Panc1 (cell line): Measurements from ENCODE around the gene BTBD9. TPM values are rescaled to one million over a fixed set of nuclear protein-coding genes. Genes with fewer than 3 reads are reported as not detected.

ENCODE experiments used
- ATAC-seq: fragments of 200-7000 bp; cut with Tn5 transposase; 2 replicates; pipeline ENCODE4 v1.9.1; 2020; ENCODE audit warnings: mild to moderate bottlenecking, moderate library complexity
- BruUV-seq: library from RNA; stranded (reverse); fragments of 400-500 nt; replicated peaks from 2 replicates; lab custom pipeline; 2021; lab: Mats Ljungman, UMichigan
- CTCF ChIA-PET: fragments of 300-600 bp; sonication (Branson Sonifier 250); formaldehyde crosslinking; loops from one replicate; lab custom pipeline; 2022; ENCODE audit warnings: antibody characterized with exemption; lab: Charles Lee
- POLR2A ChIA-PET: fragments of 300-600 bp; sonication (Branson Sonifier 250); formaldehyde crosslinking; loops from one replicate; lab custom pipeline; 2022; ENCODE audit warnings: antibody characterized with exemption; lab: Charles Lee
- DNase-seq: peaks from one replicate; pipeline ENCODE4 v3.0.0-alpha.2; 2010; ENCODE audit warnings: low read depth, low spot score
- H3K27ac ChIP-seq: 2 replicates; pipeline ENCODE4 v1.5.1; 2011; ENCODE audit warnings: mild to moderate bottlenecking, low read length, inconsistent platforms
- H3K27me3 ChIP-seq: fragments of 200-500 bp; sonication (Bioruptor generic); 2 replicates; pipeline ENCODE4 v1.6.0; 2014; ENCODE audit warnings: low read length, inconsistent platforms; ENCODE audit not compliant: control insufficient read depth, insufficient read depth
- H3K36me3 ChIP-seq: fragments of 200-500 bp; sonication (Bioruptor generic); 2 replicates; pipeline ENCODE4 v1.5.1; 2014; ENCODE audit warnings: inconsistent platforms, mild to moderate bottlenecking, low read length, moderate library complexity; ENCODE audit not compliant: control insufficient read depth, insufficient read depth
- H3K4me1 ChIP-seq: 2 replicates; pipeline ENCODE4 v1.5.1; 2011; ENCODE audit warnings: inconsistent platforms, mild to moderate bottlenecking, low read length, moderate library complexity; ENCODE audit not compliant: control insufficient read depth, insufficient read depth
- H3K4me3 ChIP-seq, 2 experiments: 2 replicates each; pipeline ENCODE4 v1.5.1; 2011 to 2012; ENCODE audit warnings: low read depth in 2 of 2, low read length in 2 of 2, mild to moderate bottlenecking in 2 of 2, inconsistent platforms in 1 of 2, moderate library complexity in 1 of 2
- H3K9me3 ChIP-seq: fragments of 200-500 bp; sonication (Bioruptor generic); 2 replicates; pipeline ENCODE4 v1.5.1; 2014; ENCODE audit warnings: low read depth, mild to moderate bottlenecking, inconsistent platforms, low read length, moderate library complexity; ENCODE audit not compliant: control insufficient read depth, insufficient read depth
- POLR2AphosphoS5 ChIP-seq: IDR thresholded peaks from 2 replicates; pipeline ENCODE4 v1.6.1; 2012; ENCODE audit warnings: mild to moderate bottlenecking, low read depth, low read length, moderate library complexity
- SIN3A ChIP-seq: IDR thresholded peaks from 2 replicates; pipeline ENCODE4 v1.6.1; 2012; ENCODE audit warnings: low read depth, mild to moderate bottlenecking, low read length, moderate library complexity, borderline replicate concordance; ENCODE audit not compliant: insufficient read depth
- TCF7L2 ChIP-seq: IDR thresholded peaks from 2 replicates; pipeline ENCODE4 v1.6.1; 2011; ENCODE audit warnings: mild to moderate bottlenecking, low read depth, low read length, inconsistent platforms
- in situ Hi-C: cut with HindIII; loops from 2 replicates; pipeline ENCODE4 v1.10.0; 2016; ENCODE audit warnings: low sequenced_read_pairs, low pct_unique_long_range_greater_than_20kb
- intact Hi-C: fragments of 100-400 bp; cut with micrococcal nuclease; formaldehyde crosslinking; loops from one replicate; pipeline ENCODE4 v1.10.0; 2022; ENCODE audit not compliant: unreplicated experiment
- total RNA-seq: library from RNA; stranded (reverse); gene quantifications from one replicate; pipeline ENCODE4 v1.2.1, GENCODE V29; 2021; ENCODE audit not compliant: unreplicated experiment
- TF ChIP-seq, protein P1 (sequence below): fragments of 450-650 bp; IDR thresholded peaks from 2 replicates; pipeline ENCODE4 v1.5.1; 2017; ENCODE audit warnings: mild to moderate bottlenecking
- TF ChIP-seq, protein P2 (sequence below), 2 experiments: IDR thresholded peaks; 2 replicates each; pipeline ENCODE4 v1.6.1; 2011 to 2012; ENCODE audit warnings: low read depth in 2 of 2, control low read depth in 1 of 2, low read length in 1 of 2, mild to moderate bottlenecking in 1 of 2, moderate library complexity in 1 of 2; ENCODE audit not compliant: insufficient read depth in 1 of 2

Gene BTBD9
- total RNA-seq, 1 experiment from 2014 or later: 12.8 TPM

DNA sequence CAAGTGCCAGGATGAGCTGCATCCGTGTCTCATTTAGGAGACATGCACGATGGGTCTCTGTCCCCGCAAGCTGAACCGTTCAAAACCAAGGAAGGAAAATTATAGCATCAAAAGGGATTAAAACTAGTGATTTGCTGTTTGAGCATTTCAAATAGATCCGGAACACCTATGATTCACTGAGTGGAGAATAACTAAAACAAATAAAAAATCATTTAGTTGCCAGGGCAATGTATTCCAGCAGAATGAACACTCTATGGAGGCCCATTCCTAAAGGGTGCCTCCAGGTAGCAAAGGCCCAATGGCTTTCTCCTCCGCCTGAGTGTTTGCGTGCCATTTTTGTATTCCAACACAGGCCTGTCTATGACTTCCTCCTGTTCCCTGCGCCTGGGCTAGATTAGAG lies 465.4 kb downstream of the BTBD9 start:
- TF ChIP-seq TCF7L2 (no peak), POLR2AphosphoS5 (no peak), SIN3A (no peak)
- TF ChIP-seq, protein P1, sequence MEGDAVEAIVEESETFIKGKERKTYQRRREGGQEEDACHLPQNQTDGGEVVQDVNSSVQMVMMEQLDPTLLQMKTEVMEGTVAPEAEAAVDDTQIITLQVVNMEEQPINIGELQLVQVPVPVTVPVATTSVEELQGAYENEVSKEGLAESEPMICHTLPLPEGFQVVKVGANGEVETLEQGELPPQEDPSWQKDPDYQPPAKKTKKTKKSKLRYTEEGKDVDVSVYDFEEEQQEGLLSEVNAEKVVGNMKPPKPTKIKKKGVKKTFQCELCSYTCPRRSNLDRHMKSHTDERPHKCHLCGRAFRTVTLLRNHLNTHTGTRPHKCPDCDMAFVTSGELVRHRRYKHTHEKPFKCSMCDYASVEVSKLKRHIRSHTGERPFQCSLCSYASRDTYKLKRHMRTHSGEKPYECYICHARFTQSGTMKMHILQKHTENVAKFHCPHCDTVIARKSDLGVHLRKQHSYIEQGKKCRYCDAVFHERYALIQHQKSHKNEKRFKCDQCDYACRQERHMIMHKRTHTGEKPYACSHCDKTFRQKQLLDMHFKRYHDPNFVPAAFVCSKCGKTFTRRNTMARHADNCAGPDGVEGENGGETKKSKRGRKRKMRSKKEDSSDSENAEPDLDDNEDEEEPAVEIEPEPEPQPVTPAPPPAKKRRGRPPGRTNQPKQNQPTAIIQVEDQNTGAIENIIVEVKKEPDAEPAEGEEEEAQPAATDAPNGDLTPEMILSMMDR: no peak
- TF ChIP-seq, protein P2, sequence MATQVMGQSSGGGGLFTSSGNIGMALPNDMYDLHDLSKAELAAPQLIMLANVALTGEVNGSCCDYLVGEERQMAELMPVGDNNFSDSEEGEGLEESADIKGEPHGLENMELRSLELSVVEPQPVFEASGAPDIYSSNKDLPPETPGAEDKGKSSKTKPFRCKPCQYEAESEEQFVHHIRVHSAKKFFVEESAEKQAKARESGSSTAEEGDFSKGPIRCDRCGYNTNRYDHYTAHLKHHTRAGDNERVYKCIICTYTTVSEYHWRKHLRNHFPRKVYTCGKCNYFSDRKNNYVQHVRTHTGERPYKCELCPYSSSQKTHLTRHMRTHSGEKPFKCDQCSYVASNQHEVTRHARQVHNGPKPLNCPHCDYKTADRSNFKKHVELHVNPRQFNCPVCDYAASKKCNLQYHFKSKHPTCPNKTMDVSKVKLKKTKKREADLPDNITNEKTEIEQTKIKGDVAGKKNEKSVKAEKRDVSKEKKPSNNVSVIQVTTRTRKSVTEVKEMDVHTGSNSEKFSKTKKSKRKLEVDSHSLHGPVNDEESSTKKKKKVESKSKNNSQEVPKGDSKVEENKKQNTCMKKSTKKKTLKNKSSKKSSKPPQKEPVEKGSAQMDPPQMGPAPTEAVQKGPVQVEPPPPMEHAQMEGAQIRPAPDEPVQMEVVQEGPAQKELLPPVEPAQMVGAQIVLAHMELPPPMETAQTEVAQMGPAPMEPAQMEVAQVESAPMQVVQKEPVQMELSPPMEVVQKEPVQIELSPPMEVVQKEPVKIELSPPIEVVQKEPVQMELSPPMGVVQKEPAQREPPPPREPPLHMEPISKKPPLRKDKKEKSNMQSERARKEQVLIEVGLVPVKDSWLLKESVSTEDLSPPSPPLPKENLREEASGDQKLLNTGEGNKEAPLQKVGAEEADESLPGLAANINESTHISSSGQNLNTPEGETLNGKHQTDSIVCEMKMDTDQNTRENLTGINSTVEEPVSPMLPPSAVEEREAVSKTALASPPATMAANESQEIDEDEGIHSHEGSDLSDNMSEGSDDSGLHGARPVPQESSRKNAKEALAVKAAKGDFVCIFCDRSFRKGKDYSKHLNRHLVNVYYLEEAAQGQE (IDR thresholded peaks at IDR 0.05; ENCODE audit: insufficient read depth in 1 of 2, low read depth in 2 of 2, low read length in 1 of 2): no peak
- H3K27ac ChIP-seq: no peak overlapping the region
- in situ Hi-C loops (no loop called here), intact Hi-C loops (no loop called here)
- ChIA-PET CTCF (no interaction called here), POLR2A (interaction anchor here (0.5 kb wide), 1 partner anchor 252 kb away, joined by 4 read pairs; no protein-coding TSS in a partner anchor)
- H3K4me1 ChIP-seq: no peaks in the 10 kb centered on the region
- no peaks in the 10 kb centered on the region for H3K27me3 ChIP-seq
- no peak overlapping the region for H3K4me3 ChIP-seq
- ATAC-seq: no peak
- no peak for DNase-seq
- no peaks in the 10 kb centered on the region for H3K36me3 ChIP-seq
- BruUV-seq: no TSS peak
- no peaks in the 10 kb centered on the region for H3K9me3 ChIP-seq

DNA sequence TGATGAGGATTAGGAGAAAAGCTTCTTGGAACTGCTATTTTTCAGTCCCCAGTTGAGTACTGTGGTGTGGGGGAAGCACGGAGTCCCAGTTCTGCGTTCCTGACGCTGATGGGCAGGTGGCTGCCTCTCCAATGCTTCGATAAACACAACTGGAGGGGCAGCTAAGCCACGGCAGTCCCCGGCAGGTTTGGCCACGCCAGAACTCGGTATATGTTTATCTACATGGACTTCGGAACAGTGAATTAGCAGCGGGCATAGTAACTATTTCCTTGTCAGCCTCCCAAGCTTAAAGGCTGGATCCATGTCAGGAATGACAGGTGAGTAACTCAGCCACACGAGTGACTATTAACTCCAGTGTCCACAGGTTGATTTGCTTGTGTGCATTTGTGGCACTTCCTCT lies 465.8 kb downstream of the BTBD9 start:
- ATAC-seq: no peak
- DNase-seq: no peak
- BruUV-seq: no TSS peak
- ChIA-PET POLR2A (interaction anchor here (0.5 kb wide), 1 partner anchor 252 kb away, joined by 4 read pairs; no protein-coding TSS in a partner anchor), CTCF (no interaction called here)
- Histone ChIP-seq H3K4me3 (no peak overlapping the region), H3K4me1 (no peaks in the 10 kb centered on the region), H3K27ac (no peak overlapping the region), H3K36me3 (no peaks in the 10 kb centered on the region), H3K9me3 (no peaks in the 10 kb centered on the region), H3K27me3 (no peaks in the 10 kb centered on the region)
- TF ChIP-seq TCF7L2 (no peak), SIN3A (no peak), POLR2AphosphoS5 (no peak)
- TF ChIP-seq, protein P2 (IDR thresholded peaks at IDR 0.05; ENCODE audit: insufficient read depth in 1 of 2, low read depth in 2 of 2, low read length in 1 of 2): no peak
- TF ChIP-seq, protein P1: no peak
- intact Hi-C loops: no loop called here
- in situ Hi-C loops: no loop called here
